ENCODE measurements around the gene PHACTR3. TPM values are rescaled to one million over a fixed set of nuclear protein-coding genes. Genes with fewer than 3 reads are reported as not detected.

PHACTR3 gene
- total and polyA plus RNA-seq, 2 of the 8 experiments (the other 6 are each of a cell fraction or from before 2014, with no cell fraction given): 0.05 to 0.13 TPM

DNA sequence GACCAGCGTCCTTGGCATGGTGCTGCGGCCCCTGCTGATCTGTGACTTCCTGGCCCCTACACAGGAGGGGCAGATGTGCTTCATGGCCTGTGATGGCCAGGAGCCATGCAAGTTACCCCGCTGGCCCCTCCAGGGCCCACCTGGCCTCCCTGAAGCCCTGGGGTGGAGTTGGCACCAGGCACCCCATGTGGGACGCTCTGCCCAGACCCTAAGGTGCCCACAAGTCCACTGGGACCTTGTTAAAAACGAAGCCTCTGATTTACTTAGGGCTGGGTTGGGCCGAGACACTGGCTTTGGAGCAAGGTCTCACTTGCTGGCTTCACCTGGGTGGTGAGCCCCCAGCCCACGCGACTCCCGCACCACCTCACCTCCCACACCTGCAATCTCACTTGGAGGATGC, 139.0 kb downstream of the PHACTR3 start:
- Histone ChIP-seq H3K23ac (ENCODE audit: insufficient read length) (no peak overlapping the region), H3K9me3 (ENCODE audit: insufficient read depth in 2 of 2, low read depth in 1 of 2, low read length in 1 of 2) (peaks cover 87 to 98% of the 10 kb centered on the region in 2 experiments), H3K4me3 (ENCODE audit: extremely low read depth in 1 of 4, insufficient read depth in 2 of 4, low read depth in 3 of 4, low read length in 4 of 4) (no peak overlapping the region), H3K56ac (replicated peaks; ENCODE audit: insufficient read length, low read depth, low read length) (no peak overlapping the region), H3K14ac (ENCODE audit: insufficient read length) (no peak overlapping the region), H4K8ac (ENCODE audit: extremely low read depth, insufficient read depth, low read length) (no peak overlapping the region), H4K5ac (ENCODE audit: insufficient read length, low read depth, low read length) (no peak overlapping the region), H3K4me2 (ENCODE audit: insufficient read depth in 1 of 2, low read depth in 2 of 2, low read length in 2 of 2) (no peak overlapping the region), H3K23me2 (ENCODE audit: low read depth, low read length) (no peaks in the 10 kb centered on the region), H4K91ac (replicated peaks; ENCODE audit: insufficient read length, low read length) (no peak overlapping the region), H3K27ac (ENCODE audit: low read depth, low read length) (no peak overlapping the region), H4K20me1 (replicated peaks in 1 of 2; ENCODE audit: control insufficient read depth in 1 of 2, insufficient read depth in 2 of 2, low read length in 2 of 2) (no peaks in the 10 kb centered on the region), H3K4me1 (replicated peaks in 1 of 4; ENCODE audit: control insufficient read depth in 3 of 4, insufficient read depth in 4 of 4, low read length in 3 of 4) (no peaks in the 10 kb centered on the region), H2BK15ac (ENCODE audit: low read length) (no peak overlapping the region), H2BK12ac (ENCODE audit: low read depth, low read length) (no peak overlapping the region), H3K27me3 (replicated peaks in 1 of 4; ENCODE audit: control insufficient read depth in 3 of 4, extremely low read depth in 1 of 4, insufficient read depth in 3 of 4, low read length in 3 of 4) (no peaks in the 10 kb centered on the region), H2BK20ac (ENCODE audit: low read length) (no peak overlapping the region), H3K9ac (replicated peaks in 1 of 4; ENCODE audit: extremely low read depth in 1 of 4, low read depth in 3 of 4, low read length in 3 of 4) (no peak overlapping the region), H3K79me2 (ENCODE audit: control insufficient read depth in 1 of 2, insufficient read depth in 2 of 2, low read length in 2 of 2) (no peaks in the 10 kb centered on the region), H3K79me1 (ENCODE audit: low read depth, low read length) (no peaks in the 10 kb centered on the region), H2BK5ac (ENCODE audit: low read depth, low read length) (no peak overlapping the region), H3K36me3 (ENCODE audit: control insufficient read depth in 2 of 4, insufficient read depth in 4 of 4, low read length in 3 of 4) (no peaks in the 10 kb centered on the region), H3K4ac (replicated peaks; ENCODE audit: insufficient read length, low read depth, low read length) (no peak overlapping the region), H2AFZ (ENCODE audit: low read length) (no peak overlapping the region), H3K18ac (ENCODE audit: extremely low read depth, low read length) (no peak overlapping the region), H2BK120ac (replicated peaks; ENCODE audit: low read depth, low read length) (no peak overlapping the region), H2AK5ac (ENCODE audit: low read depth, low read length) (no peak overlapping the region)
- 79% methylated on average over 9 of the region's 9 CpGs; no CpG with 5 or more reads in 1 of the 2 experiments for WGBS, 2 experiments (ENCODE audit: extremely low coverage in 1 of 2, insufficient coverage in 1 of 2, insufficient read length in 1 of 2, insufficient replicate concordance in 2 of 2, low coverage in 1 of 2, low lambda C conversion rate in 2 of 2, missing lambda C conversion rate in 1 of 2)
- ChIA-PET CTCF (ENCODE audit: partially characterized antibody) (no interaction called here), POLR2A (ENCODE audit: partially characterized antibody) (no interaction called here)
- no peak for TF ChIP-seq KDM4A (IDR thresholded peaks at IDR 0.05; ENCODE audit: low read depth, low read length, severe bottlenecking)
- TF ChIP-seq, protein P1, sequence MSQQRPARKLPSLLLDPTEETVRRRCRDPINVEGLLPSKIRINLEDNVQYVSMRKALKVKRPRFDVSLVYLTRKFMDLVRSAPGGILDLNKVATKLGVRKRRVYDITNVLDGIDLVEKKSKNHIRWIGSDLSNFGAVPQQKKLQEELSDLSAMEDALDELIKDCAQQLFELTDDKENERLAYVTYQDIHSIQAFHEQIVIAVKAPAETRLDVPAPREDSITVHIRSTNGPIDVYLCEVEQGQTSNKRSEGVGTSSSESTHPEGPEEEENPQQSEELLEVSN (IDR thresholded peaks at IDR 0.05): no peak
- TF ChIP-seq TAF1 (IDR thresholded peaks at IDR 0.05; ENCODE audit: low read depth, low read length): no peak
- no peak for TF ChIP-seq JUN (IDR thresholded peaks at IDR 0.05; ENCODE audit: low read depth, low read length)
- TF ChIP-seq NANOG (IDR thresholded peaks at IDR 0.05; ENCODE audit: insufficient read depth, low read depth, low read length, poor library complexity, severe bottlenecking): no peak
- FAIRE-seq: no peak
- DNase-seq (ENCODE audit: low read depth in 1 of 2, low spot score in 2 of 2): no peak
